Dermis blood vessel endothelial cell (primary cell): ENCODE data around the gene OGFOD2. TPM values are rescaled to one million over a fixed set of nuclear protein-coding genes. Genes with fewer than 3 reads are reported as not detected.

Source experiments
- DNase-seq: peaks from one replicate; pipeline ENCODE4 v3.0.0; 2010
- total RNA-seq: library from RNA; depleted of rRNA; stranded (reverse); fragments of >200 nt; gene quantifications from 2 replicates; pipeline ENCODE4 v1.2.3, GENCODE V29; 2014

The OGFOD2 gene
- total RNA-seq, 1 donor from 2014 or later: 10.4 TPM

DNA sequence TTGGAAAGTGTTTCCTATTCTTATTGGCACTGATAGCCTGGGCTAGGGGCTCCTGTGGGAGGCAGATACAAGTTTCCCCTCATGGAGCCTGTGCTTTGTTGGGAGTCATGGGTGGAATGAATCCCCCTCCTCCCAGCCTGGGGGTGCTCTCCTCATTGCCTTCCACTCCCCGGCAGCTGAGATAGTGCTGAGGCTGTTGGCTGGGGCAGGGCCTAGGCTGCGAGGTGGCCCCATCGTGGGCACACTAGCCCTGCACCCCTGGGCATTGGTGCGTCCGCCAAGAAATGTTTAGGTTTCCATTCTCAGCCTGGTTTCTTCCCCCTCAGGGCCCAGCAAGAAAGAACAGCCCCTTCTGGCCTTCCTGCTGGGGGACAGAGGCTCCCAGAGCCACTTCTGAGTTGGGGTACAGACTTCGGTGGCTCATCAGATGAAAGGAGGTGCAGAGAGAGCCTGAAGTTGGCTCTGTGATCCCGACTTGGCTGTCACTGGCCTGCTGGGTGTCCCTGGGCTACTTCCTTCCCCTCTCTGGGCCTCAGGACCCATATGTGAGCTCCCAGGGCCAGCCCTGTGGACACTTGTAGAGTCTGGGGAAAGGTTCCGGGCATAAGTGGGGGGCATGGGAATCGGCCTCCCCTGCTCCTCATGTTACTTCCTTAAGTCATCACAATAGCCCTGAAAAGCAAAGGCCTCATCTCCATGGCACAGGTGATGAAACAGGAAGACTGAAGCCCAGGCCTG lies 2.8 kb downstream of the OGFOD2 start:
- DNase-seq: no peak

DNA sequence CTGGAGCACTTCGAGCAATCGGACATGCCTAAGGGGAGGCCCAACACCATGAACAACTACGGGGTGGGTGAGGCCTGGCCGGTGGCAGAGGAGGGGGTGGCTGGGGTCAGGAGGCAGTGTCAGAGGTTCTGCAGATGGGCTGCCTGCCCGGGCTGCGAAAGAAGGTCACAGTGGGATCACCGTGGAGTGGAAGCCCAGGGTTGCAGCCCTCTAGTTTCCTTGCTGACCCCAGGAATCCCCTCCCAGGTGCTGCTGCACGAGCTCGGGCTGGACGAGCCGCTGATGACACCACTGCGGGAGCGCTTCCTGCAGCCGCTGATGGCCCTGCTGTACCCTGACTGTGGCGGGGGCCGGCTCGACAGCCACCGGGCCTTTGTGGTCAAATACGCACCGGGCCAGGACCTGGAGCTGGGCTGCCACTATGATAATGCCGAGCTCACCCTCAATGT lies 3.5 kb downstream of the OGFOD2 start:
- DNase-seq: no peak

DNA sequence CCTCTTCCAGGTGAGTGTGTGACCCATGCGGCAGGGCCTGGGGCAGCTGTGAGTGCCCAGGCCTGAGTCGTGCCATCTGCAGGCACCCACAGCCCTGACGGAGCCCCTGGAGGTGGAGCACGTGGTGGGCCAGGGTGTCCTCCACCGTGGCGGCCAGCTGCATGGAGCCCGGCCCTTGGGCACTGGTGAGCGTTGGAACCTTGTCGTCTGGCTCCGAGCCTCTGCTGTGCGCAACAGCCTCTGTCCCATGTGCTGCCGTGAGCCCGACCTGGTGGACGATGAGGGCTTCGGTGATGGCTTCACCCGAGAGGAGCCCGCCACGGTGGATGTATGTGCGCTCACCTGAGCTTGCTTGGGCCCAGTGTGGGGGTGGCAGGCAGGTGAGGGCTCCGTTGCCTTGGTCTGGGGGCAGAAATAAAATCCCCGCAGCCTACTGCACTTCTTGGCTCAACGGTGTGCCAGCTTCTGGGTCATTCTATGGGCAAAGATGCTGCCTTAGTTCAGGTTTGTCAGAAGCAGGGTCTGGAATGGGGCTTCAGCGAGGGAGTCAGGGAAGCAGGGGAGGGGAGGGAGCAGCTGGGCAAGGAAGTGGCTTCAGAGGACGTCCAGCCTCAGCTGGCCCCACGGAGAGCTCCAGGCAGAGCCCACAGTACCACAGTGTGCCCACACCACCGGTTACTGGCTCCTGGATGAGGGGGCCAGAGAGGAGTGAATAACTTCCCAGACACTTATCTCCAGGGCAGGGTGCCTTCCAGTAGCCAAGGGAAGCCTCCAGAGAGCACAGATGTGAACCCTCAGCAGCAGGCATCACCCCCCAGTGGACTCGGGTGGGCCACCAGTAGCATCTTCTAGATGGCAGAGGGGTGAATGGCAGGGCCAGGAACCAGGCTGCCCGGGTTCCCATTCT lies 4.2 kb downstream of the OGFOD2 start:
- no peak for DNase-seq

DNA sequence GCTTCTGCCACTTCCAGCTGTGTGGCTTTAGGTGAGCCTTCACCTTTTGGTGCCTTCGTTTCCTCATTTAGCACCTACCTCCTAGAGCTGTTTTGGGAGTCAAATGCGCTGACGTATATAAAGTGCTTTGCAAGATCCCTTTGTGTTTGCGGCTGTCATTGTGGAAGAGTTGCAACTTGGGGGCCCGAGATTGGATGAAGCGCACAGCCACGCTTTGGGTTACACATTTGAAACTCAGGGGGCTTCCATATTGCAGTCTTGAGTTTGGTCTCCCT lies 4.8 kb downstream of the OGFOD2 start:
- DNase-seq: no peak

DNA sequence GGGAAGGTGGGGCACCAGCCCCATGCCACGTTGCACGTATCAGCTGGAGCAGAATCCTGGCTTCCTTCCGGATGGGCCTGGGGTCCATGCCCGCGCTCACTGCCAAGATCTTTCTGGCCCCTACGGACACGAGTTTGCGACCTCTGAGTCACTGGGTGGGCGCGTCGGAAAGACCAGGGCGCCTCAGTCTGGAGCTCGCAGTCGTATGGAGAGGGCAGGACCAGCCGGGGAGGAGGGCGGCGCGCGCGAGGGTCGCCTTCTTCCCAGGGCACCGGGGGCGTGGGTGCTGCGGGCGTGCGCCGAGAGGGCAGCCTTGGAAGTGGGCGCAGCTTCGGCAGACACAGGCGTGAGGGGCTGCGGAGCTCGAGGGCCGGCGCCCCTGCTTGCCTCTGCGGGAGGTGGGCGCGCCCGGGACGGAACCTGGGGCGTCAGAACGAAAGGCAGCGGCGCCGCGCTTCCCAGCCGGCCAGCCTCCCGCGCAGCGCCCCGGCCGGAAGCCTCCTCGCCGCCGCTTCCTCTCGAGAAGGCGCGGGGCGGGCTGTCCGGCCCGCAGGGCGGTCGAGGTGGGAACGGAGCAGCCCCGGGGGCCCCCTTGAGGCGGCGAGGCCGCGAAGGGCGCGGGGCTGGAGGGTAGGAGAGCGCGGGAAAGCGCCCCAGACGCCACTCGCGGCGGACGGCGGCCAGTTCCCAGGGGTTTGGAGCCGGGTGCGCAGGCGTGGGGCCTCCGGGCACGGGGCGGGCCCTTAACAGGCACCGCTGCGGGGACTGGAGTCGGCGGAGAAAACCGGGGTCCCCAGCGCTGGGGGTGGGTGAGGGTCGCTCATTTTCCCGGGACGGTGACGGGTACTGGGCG lies 5.4 kb downstream of the OGFOD2 start, which contains the start of gene ARL6IP4:
ARL6IP4 (plus strand) TSS at position 499 of the 853 bp plus-strand sequence. CDS start 459 bp downstream, outside the sequence.
- DNase-seq: peak; percentile 79

DNA sequence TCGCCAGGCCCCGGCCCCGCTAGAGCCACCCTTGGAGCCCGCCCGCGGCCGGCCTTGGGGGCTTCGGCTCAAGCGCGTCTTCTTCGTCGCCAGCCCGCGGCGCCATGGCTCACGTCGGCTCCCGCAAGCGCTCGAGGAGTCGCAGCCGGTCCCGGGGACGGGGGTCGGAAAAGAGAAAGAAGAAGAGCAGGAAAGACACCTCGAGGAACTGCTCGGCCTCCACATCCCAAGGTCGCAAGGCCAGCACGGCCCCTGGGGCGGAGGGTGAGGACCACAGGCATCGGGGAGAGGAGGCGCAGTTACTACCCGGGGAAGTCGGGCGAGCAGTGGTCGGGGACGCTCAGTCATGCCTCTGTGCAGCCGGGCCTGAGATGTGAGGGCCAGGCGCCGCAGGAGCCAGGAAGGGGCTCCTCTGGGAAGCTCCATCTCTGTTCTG lies 6.0 kb downstream of the OGFOD2 start:
- peak; percentile 47 for DNase-seq

DNA sequence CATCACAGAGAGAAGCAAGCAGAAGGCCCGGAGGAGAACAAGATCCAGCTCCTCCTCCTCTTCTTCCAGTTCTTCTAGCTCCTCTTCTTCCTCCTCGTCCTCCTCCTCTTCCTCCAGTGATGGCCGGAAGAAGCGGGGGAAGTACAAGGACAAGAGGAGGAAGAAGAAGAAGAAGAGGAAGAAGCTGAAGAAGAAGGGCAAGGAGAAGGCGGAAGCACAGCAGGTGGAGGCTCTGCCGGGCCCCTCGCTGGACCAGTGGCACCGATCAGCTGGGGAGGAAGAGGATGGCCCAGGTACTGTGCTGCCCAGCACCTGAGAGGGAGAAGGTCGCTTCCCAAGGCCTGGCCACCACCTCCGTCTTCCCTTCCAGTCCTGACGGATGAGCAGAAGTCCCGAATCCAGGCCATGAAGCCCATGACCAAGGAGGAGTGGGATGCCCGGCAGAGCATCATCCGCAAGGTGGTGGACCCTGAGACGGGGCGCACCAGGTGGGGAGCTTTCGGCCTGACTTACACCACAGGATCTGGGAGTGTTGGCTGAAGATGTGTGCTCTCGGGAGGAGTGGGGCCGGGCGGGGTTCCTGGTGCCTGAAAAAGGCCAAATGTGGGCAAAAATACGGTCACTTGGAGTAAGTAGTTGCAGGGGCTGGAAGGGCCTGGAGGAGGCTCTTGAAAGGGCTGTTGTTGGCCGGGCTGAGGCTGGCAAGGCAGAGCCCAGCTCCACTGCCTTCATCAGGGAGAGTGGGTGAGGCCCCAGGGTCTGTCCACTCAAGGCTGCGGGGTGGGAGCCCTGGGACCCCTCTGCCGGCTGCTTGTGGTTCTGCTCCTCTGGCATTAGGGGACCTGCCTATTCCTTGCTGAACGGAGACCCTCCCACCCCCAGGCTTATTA lies 6.8 kb downstream of the OGFOD2 start:
- no peak for DNase-seq

DNA sequence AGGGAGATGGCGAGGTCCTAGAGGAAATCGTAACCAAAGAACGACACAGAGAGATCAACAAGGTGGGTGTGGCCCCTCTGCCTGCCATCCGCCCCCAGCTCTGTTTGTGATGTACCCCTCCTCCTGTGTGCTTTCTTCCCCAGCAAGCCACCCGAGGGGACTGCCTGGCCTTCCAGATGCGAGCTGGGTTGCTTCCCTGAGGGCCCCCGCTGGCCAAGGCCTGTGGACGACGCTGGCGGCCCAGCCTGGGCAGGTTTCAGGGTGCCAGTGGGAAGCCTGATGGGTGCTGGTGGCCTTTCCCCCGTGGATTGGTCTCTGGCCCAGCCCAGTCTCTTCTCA lies 7.4 kb downstream of the OGFOD2 start:
- DNase-seq: no peak

DNA sequence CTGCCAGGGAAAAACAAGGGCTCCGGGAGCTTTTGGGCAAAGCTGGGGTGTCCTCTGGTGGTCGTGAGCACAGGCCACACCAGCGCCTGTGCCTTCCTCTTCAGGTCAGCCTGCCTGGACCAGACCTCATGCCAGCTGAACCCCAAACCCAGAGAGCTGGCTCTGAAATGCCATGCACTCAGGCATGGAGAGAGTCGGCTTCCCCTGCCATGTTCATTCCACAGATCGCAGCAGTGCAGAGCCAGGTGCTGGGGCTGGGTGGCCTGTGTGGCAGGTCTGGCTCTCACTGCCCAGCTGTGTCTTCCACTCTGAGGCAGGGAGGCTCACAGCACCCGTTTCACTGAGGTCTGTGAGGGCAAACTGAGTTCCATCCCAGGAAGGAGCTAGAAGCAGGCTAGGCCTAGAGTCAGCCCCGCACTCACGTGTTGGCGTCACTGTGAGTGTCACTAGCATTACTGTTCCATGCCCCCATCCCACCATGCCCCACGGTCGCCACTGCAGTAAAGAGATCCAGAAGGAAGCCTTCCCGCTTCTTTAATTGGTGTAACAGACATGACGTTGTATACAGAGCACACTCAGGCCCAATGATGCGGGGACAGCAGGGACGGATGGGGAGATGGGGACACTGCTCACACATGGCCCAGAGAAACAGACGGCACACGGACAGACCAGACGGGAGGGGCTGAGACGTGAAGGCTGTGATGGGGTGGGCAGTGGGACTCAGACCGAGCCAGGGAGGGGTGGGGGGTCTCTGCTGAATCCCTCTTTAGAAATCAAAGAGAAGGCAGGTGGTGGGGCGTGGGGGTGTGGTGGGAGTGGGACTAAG lies 8.1 kb downstream of the OGFOD2 start:
- no peak for DNase-seq

DNA sequence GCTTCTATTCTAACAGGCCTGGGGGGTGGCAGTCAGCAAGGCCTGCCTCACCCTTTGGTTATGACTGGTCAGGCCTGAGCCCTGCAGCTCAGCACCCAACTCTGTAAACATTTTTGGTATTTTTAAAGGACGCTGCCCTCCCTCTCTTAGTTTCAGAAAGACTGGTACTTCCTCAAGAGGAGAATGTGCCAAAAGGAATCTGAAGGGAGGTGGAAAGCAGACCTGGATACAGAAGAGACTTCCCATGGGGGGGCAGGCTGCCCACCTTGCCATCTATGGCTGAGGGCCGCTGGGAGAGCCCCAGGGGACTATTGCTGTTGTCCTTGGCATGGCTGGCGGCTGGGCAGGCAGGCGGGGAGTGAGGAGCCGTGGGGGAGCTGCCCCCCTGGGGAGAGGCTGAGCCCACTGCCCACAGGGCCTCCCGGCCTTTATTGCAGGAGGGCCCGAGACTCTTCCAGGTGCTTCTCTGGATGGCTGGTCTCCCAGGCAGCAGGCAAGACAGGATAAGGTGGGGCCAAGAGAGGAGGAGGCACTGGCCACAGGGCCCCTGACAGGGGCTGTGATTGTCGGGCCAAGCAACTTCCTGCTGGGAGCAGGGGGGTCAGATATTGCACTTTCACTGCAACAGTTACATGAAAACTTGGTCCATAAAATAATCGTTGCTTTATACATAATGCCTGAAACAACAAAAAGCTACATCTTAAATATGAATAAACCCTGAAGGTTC lies 8.9 kb downstream of the OGFOD2 start:
- peak; percentile 37 for DNase-seq

DNA sequence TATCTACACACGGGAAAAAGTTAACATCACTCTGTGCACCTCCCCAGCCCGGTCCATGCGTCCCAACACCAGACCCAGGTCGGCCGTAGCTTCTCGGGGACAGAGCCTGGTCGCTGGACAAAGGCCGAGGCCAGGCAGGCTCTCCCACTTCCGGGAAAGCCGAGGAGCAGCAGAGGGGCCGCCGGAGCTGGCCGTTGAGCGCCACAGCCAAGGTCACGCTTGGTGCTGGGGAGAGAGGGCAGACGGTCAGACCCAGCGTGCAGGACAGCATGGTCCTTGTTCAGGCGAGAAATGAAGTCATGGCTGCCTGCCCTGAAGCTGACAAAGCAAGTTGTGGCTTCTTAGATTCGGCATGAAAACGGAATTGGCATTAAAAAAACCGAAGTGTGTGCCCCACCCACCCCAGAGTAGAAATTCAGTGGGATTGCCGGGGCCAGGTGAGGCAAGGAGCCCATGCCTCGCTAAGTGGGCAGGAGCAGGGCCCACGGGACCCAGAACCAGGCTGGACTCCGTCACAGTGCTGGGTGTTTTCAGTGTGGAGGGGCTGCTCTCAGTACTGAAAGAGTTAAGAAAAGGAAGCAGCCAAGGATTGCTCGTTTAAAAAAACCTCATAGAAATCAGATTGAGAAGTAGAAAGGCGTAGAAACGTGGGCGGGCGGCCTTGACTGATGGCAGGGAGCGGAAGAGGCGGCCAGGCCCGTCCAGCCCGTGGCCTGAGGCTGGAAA lies 9.7 kb downstream of the OGFOD2 start:
- DNase-seq: peak; percentile 32

DNA sequence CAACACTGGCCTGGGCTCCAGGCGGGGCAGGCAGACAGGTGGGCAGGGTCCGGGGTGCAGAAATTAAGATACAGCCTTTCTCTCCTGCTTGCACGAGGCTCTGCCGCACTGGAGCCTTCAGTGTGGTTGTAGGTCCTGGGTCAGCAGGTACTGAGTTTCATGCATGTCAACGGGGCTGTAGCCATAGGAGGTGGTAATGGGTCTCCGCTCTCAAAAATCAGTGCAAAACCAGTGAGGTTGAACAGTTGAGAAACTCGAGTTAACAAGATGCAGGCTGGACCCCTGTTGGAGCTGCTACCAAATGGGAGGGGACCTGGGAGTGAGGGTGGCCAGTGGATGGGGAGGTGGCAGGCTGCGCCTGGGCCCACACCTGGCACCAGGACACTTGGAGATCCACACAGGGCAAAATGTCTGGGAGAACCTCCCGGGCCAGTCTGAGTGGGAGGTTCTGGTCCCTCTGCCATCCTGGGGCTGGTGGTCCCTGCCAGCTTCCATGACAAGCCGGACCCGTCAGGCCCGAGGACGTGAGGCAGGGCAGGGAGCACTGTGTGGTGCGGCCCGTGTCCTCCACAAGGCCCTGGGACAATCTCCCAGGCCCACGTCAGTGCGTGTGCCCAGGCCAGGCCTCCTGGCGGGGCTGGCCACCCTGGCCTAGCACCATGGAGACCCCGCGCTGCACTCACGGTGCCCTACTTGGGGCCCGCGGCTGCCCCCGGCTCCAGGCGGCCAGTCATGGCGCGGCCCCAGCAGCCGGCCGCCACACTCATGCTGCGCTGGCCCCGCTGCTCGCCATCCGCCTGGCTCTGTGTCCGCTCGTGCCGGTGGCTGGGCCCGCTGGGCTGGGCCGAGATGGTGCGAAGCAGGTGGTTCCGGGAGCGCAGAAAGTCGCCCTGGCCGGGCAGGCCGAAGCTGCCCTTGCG lies 10.6 kb downstream of the OGFOD2 start:
- no peak for DNase-seq

DNA sequence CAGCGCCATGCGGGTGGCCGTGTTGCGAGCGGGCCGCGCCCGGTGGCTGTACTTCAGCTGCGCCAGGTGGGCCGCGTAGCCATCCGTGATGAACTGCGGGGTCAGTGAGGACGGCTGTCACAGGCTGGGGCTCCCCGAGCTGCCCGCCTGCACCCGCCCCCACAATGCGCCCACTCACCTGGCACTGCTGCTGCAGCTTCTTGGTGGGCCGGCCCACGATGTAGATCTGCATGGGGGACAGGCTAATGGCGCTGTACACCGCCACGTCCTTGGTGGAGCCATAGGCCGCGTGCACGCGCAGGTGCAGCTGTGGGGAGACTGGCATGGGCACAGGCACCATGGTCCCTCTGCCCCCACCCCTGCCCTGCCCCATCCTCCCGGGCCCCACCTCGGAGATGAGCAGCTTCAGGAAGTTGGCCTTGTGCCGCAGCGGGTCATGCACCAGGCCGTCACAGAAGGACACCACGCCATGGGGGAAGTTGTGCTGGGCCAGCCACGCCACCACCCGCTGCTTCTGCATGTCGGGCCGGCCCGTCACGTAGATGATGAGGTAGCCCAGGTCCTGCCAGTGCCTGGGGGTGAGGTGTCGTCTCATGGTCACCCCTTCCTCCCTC lies 11.3 kb downstream of the OGFOD2 start:
- DNase-seq: no peak

DNA sequence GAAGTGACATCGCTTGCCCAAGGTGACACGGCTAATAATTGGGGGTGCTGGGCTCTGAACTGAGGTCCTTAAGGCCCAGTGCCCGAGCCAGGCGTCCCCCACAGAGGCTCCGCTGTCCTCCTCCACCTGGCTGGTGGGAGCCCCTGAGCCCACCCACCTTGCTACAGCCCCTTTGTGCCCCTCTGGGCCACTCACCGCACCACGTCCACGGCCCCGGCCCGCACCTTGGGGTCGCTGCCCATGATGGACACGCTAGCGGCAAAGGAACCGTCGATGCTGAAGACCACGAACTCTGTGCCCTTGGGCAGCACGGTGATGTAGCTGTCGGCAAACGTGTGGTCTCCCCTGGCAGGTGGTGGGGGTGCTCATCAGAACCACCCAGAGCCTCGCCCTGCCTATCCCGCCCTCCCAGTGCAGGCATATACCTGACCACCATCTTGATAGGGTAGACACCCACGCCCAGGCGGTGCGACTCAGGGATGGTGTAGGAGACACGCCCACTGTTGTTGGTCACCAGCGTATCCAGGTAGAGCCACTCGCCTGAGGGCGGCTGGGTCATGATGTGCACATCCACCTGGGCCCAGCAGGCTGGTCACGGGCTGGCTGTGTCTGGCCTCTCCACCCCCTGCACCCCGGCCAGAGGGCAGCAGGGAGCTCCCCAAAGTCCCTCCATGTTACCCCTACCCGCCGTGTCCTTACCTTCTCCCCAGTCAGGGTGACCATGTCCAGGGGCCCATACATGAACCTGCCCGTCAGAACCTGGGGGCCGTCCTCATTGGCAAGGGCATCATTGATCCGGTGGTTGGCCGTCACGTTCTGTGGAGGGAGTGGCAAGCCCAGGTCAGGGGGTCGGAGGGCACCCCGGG lies 12.3 kb downstream of the OGFOD2 start:
- no peak for DNase-seq

DNA sequence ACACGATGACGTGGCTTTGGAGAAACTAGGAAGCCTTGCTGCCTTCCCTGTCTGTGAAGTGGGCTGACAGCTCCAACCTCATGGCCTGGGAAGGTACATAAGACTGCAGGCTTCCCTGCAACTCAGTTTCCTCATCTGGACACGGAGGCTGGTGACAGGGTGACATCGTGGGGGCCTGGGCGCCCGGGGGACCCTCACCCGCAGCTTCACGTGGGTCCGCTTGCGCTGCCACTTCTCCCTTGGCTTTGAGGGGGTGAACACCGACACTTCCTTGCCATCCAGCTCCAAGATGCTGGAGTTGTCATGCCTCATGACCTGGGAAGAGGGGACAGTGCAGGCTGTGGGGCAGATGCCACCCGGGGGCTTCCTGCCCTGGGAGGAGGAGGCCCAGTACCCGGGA lies 13.0 kb downstream of the OGFOD2 start:
- DNase-seq: no peak

DNA sequence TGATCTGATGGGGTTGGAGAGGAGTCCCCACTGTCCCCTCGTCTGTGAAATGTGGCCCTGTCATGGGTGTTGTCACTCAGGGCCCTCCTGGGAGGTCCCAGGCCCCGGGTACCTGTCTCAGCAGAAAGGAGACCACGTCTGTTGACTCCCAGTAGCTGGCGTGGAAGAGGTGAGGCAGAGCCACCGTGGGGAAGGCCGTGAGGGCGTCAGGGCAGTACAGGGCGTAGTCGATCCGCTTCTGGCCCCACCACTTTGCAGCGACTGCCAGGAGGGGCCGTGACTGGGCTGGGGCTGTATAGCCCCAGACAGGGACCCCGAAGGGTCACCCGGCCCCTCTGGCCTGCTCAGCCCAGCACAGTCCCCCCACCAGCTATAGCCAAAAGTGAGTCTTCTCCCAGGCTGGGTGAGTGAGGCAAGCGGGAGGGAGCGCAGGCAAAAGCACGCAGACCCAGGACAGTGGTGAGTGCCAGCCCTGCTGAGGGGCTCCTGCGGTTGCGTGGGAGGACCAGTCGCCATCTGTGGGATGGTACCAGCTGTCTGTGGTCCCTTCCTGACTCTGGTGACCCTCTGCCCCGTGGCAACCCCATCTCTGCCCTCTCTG lies 13.7 kb downstream of the OGFOD2 start:
- DNase-seq: no peak
